A204.1 (cell line): ENCODE results near the gene OR51A4.
"Not testable (repeated sequence)": the region's sequence is repeated elsewhere in the genome, so short reads cannot be mapped to it uniquely, and the experiment has no call there.

Experiments used
- FAIRE-seq: peaks from 2 replicates; lab custom pipeline; 2012; peaks lifted over from hg19 to GRCh38; lab: Jason Lieb, UNC

The OR51A4 gene

GRCh38 chr11:4947505-4947904 is at the start of gene OR51A4:
OR51A4 (minus strand) TSS chr11:4947605; CDS start chr11:4947100, 505 bp downstream.
- FAIRE-seq: no peak

GRCh38 chr11:4994551-4994950 is 47.1 kb upstream of the OR51A4 start, which contains the start of gene OR51L1:
OR51L1 (plus strand) TSS chr11:4994851; CDS start chr11:4998983, 4,132 bp downstream.
- no peak for FAIRE-seq

- no peak for FAIRE-seq
Measured at GRCh38 chr11:4991060-4991459, 43.7 kb upstream of the OR51A4 start.

- FAIRE-seq: no peak
Measured at GRCh38 chr11:4983841-4984240, 36.4 kb upstream of the OR51A4 start.

- no peak for FAIRE-seq
Measured at GRCh38 chr11:4982678-4983077, 35.3 kb upstream of the OR51A4 start.

GRCh38 chr11:4979036-4979435 is 31.6 kb upstream of the OR51A4 start:
- FAIRE-seq: no peak

- FAIRE-seq: no peak
Measured at GRCh38 chr11:4975436-4975835, 28.0 kb upstream of the OR51A4 start.

- FAIRE-seq: no peak
Measured at GRCh38 chr11:4962816-4963215, 15.4 kb upstream of the OR51A4 start.

- no peak for FAIRE-seq
Measured at GRCh38 chr11:4960877-4961276, 13.5 kb upstream of the OR51A4 start.

- FAIRE-seq: no peak
Measured at GRCh38 chr11:4957396-4957795, 10.0 kb upstream of the OR51A4 start.

GRCh38 chr11:4955613-4956012 is 8.2 kb upstream of the OR51A4 start, which contains the start of gene OR51A2:
OR51A2 (minus strand) TSS chr11:4955713; CDS start chr11:4955713, 0 bp downstream.
- FAIRE-seq: not testable (repeated sequence)

GRCh38 chr11:4936745-4937144 is 10.7 kb downstream of the OR51A4 start:
- no peak for FAIRE-seq

- no peak for FAIRE-seq
Measured at GRCh38 chr11:4932751-4933150, 14.7 kb downstream of the OR51A4 start.

GRCh38 chr11:4926608-4927007 is 20.8 kb downstream of the OR51A4 start:
- FAIRE-seq: no peak

- FAIRE-seq: no peak
Measured at GRCh38 chr11:4924239-4924638, 23.2 kb downstream of the OR51A4 start, which contains the start of gene OR51G1. OR51G1 (minus strand) TSS chr11:4924339; CDS start chr11:4924339, 0 bp downstream.

GRCh38 chr11:4922304-4922703 is 25.1 kb downstream of the OR51A4 start:
- FAIRE-seq: no peak

GRCh38 chr11:4921796-4922195 is 25.6 kb downstream of the OR51A4 start:
- no peak for FAIRE-seq

- FAIRE-seq: no peak
Measured at GRCh38 chr11:4919250-4919649, 28.2 kb downstream of the OR51A4 start, which contains the start of gene OR51G2. OR51G2 (minus strand) TSS chr11:4919350; CDS start chr11:4915663, 3,687 bp downstream.

- FAIRE-seq: no peak
Measured at GRCh38 chr11:4916581-4916980, 30.8 kb downstream of the OR51A4 start.

- FAIRE-seq: no peak
Measured at GRCh38 chr11:4903484-4903883, 43.9 kb downstream of the OR51A4 start, which contains the start of gene OR51A7. OR51A7 (plus strand) TSS chr11:4903783; CDS start chr11:4907370, 3,587 bp downstream.
